ENCODE data around the gene PDLIM5.

DNA sequence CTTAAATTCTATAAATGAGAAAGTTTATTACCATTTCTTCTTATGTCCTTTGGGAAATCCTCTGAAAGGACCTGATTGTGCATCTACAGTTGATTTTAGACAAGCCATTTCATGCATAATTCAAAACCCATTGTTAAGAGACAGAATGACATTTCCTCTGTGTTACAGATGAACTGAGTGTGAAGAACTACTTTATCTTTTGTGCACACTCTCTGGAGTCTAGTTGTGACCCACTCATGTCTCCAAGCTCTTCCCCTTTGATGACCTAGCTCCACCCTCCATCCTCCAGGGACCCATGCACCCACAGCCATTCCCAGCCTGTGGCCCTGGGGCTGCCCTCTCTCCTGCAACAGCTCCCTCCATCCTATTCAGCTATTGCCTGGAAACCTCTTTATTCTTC is 248.6 kb downstream of the PDLIM5 start:
- TF ChIP-seq TAF1 (IDR thresholded peaks at IDR 0.05; ENCODE audit: low read depth) (no peak), YY1 (IDR thresholded peaks at IDR 0.05; ENCODE audit: low read depth) (no peak), CREB1 (IDR thresholded peaks at IDR 0.05; ENCODE audit: low read depth) (no peak)
- TF ChIP-seq, protein P1, sequence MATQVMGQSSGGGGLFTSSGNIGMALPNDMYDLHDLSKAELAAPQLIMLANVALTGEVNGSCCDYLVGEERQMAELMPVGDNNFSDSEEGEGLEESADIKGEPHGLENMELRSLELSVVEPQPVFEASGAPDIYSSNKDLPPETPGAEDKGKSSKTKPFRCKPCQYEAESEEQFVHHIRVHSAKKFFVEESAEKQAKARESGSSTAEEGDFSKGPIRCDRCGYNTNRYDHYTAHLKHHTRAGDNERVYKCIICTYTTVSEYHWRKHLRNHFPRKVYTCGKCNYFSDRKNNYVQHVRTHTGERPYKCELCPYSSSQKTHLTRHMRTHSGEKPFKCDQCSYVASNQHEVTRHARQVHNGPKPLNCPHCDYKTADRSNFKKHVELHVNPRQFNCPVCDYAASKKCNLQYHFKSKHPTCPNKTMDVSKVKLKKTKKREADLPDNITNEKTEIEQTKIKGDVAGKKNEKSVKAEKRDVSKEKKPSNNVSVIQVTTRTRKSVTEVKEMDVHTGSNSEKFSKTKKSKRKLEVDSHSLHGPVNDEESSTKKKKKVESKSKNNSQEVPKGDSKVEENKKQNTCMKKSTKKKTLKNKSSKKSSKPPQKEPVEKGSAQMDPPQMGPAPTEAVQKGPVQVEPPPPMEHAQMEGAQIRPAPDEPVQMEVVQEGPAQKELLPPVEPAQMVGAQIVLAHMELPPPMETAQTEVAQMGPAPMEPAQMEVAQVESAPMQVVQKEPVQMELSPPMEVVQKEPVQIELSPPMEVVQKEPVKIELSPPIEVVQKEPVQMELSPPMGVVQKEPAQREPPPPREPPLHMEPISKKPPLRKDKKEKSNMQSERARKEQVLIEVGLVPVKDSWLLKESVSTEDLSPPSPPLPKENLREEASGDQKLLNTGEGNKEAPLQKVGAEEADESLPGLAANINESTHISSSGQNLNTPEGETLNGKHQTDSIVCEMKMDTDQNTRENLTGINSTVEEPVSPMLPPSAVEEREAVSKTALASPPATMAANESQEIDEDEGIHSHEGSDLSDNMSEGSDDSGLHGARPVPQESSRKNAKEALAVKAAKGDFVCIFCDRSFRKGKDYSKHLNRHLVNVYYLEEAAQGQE (IDR thresholded peaks at IDR 0.05; ENCODE audit: low read depth): no peak
- TF ChIP-seq, protein P2, sequence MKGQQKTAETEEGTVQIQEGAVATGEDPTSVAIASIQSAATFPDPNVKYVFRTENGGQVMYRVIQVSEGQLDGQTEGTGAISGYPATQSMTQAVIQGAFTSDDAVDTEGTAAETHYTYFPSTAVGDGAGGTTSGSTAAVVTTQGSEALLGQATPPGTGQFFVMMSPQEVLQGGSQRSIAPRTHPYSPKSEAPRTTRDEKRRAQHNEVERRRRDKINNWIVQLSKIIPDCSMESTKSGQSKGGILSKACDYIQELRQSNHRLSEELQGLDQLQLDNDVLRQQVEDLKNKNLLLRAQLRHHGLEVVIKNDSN (IDR thresholded peaks at IDR 0.05): no peak
